HEK293 (cell line): ENCODE measurements around the gene OBSL1.

Experiments used
- BCL11B ChIP-seq: fragments of 450-650 bp; formaldehyde crosslinking; IDR thresholded peaks from 2 replicates; pipeline ENCODE4 v1.5.1; 2016; ENCODE audit warnings: low read depth, missing biosample characterization, missing genetic modification characterization
- HOXC10 ChIP-seq: sonication (generic); formaldehyde crosslinking; IDR thresholded peaks from 2 replicates; pipeline ENCODE4 v1.8.1; 2023; ENCODE audit warnings: mild to moderate bottlenecking, missing genetic modification reagents
- HOXD13 ChIP-seq: sonication (generic); formaldehyde crosslinking; IDR thresholded peaks from 2 replicates; pipeline ENCODE4 v1.8.0; 2022; ENCODE audit warnings: missing genetic modification reagents, borderline replicate concordance
- KLF10 ChIP-seq: fragments of 450-650 bp; IDR thresholded peaks from 2 replicates; pipeline ENCODE4 v1.5.1; 2018; ENCODE audit warnings: missing biosample characterization, mild to moderate bottlenecking, missing genetic modification characterization
- KLF7 ChIP-seq: fragments of 450-650 bp; formaldehyde crosslinking; IDR thresholded peaks from 2 replicates; pipeline ENCODE4 v1.5.1; 2016; ENCODE audit warnings: missing biosample characterization, missing genetic modification characterization, borderline replicate concordance
- OVOL3 ChIP-seq: fragments of 450-650 bp; formaldehyde crosslinking; IDR thresholded peaks from 2 replicates; pipeline ENCODE4 v1.5.1; 2016; ENCODE audit warnings: missing biosample characterization, missing genetic modification characterization
- SCRT2 ChIP-seq: fragments of 450-650 bp; formaldehyde crosslinking; IDR thresholded peaks from 2 replicates; pipeline ENCODE4 v1.5.1; 2016; ENCODE audit warnings: missing biosample characterization, missing genetic modification characterization
- TRIM28 ChIP-seq: IDR thresholded peaks from 2 replicates; pipeline ENCODE4 v1.6.1; 2011; ENCODE audit warnings: low read length, control low read depth, borderline replicate concordance
- YY2 ChIP-seq: fragments of 450-650 bp; formaldehyde crosslinking; IDR thresholded peaks from 2 replicates; pipeline ENCODE4 v1.5.1; 2016; ENCODE audit warnings: missing biosample characterization, missing genetic modification characterization
- ZBTB21 ChIP-seq: fragments of 450-650 bp; formaldehyde crosslinking; IDR thresholded peaks from 2 replicates; pipeline ENCODE4 v1.5.1; 2017; ENCODE audit warnings: missing biosample characterization, missing genetic modification characterization
- ZBTB48 ChIP-seq: fragments of 450-650 bp; formaldehyde crosslinking; IDR thresholded peaks from 2 replicates; pipeline ENCODE4 v1.5.1; 2016; ENCODE audit warnings: missing biosample characterization, missing genetic modification characterization
- ZBTB7A ChIP-seq: fragments of 450-650 bp; formaldehyde crosslinking; IDR thresholded peaks from 2 replicates; pipeline ENCODE4 v1.5.1; 2016; ENCODE audit warnings: low read depth, missing biosample characterization, missing genetic modification characterization
- ZFHX2 ChIP-seq: fragments of 450-650 bp; formaldehyde crosslinking; conservative IDR thresholded peaks from 2 replicates; pipeline ENCODE4 v1.5.1; 2016; ENCODE audit warnings: missing biosample characterization, missing genetic modification characterization
- ZNF10 ChIP-seq: fragments of 450-650 bp; formaldehyde crosslinking; IDR thresholded peaks from 2 replicates; pipeline ENCODE4 v1.5.1; 2017; ENCODE audit warnings: missing biosample characterization, missing genetic modification characterization
- ZNF16 ChIP-seq: fragments of 450-650 bp; formaldehyde crosslinking; IDR thresholded peaks from 2 replicates; pipeline ENCODE4 v1.5.1; 2016; ENCODE audit warnings: low read depth, missing biosample characterization, missing genetic modification characterization
- ZNF184 ChIP-seq: fragments of 450-650 bp; IDR thresholded peaks from 2 replicates; pipeline ENCODE4 v1.5.1; 2018; ENCODE audit warnings: missing biosample characterization, mild to moderate bottlenecking, missing genetic modification characterization
- ZNF341 ChIP-seq: fragments of 450-650 bp; formaldehyde crosslinking; IDR thresholded peaks from 2 replicates; pipeline ENCODE4; 2016; ENCODE audit warnings: low read depth, missing biosample characterization, missing genetic modification characterization
- ZNF501 ChIP-seq: fragments of 450-650 bp; formaldehyde crosslinking; IDR thresholded peaks from 2 replicates; pipeline ENCODE4 v1.5.1; 2016; ENCODE audit warnings: missing biosample characterization, missing genetic modification characterization
- ZNF558 ChIP-seq: fragments of 450-650 bp; formaldehyde crosslinking; IDR thresholded peaks from 2 replicates; pipeline ENCODE4 v1.5.1; 2016; ENCODE audit warnings: missing biosample characterization, missing genetic modification characterization
- ZNF561 ChIP-seq: fragments of 450-650 bp; IDR thresholded peaks from 2 replicates; pipeline ENCODE4 v1.5.1; 2018; ENCODE audit warnings: missing biosample characterization, missing genetic modification characterization, borderline replicate concordance
- ZNF600 ChIP-seq: fragments of 450-650 bp; formaldehyde crosslinking; IDR thresholded peaks from 2 replicates; pipeline ENCODE4 v1.5.1; 2016; ENCODE audit warnings: missing biosample characterization, missing genetic modification characterization
- ZNF624 ChIP-seq: fragments of 450-650 bp; formaldehyde crosslinking; IDR thresholded peaks from 2 replicates; pipeline ENCODE4 v1.5.1; 2017; ENCODE audit warnings: missing biosample characterization, missing genetic modification characterization
- ZNF677 ChIP-seq: fragments of 450-650 bp; IDR thresholded peaks from 2 replicates; pipeline ENCODE4 v1.5.0; 2018; ENCODE audit warnings: missing biosample characterization, mild to moderate bottlenecking, missing genetic modification characterization, moderate library complexity
- ZNF768 ChIP-seq: fragments of 450-650 bp; formaldehyde crosslinking; IDR thresholded peaks from 2 replicates; pipeline ENCODE4 v1.5.1; 2018; ENCODE audit warnings: missing biosample characterization, mild to moderate bottlenecking, missing genetic modification characterization
- ZNF843 ChIP-seq: fragments of 450-650 bp; formaldehyde crosslinking; IDR thresholded peaks from 2 replicates; pipeline ENCODE4 v1.5.1; 2016; ENCODE audit warnings: missing biosample characterization, missing genetic modification characterization
- TF ChIP-seq, protein P1 (sequence below): fragments of 450-650 bp; formaldehyde crosslinking; IDR thresholded peaks from 2 replicates; pipeline ENCODE4 v1.5.1; 2016; ENCODE audit warnings: missing biosample characterization, missing genetic modification characterization, borderline replicate concordance
- TF ChIP-seq, protein P2 (sequence below): fragments of 450-650 bp; formaldehyde crosslinking; IDR thresholded peaks from 2 replicates; pipeline ENCODE4 v1.5.1; 2016; ENCODE audit warnings: missing biosample characterization, missing genetic modification characterization
- TF ChIP-seq, protein P3 (sequence below): fragments of 450-650 bp; formaldehyde crosslinking; IDR thresholded peaks from 2 replicates; pipeline ENCODE4 v1.5.1; 2016; ENCODE audit warnings: missing biosample characterization, missing genetic modification characterization
- TF ChIP-seq, protein P4 (sequence below): fragments of 450-650 bp; formaldehyde crosslinking; IDR thresholded peaks from 2 replicates; pipeline ENCODE4 v1.5.1; 2017; ENCODE audit warnings: missing biosample characterization, missing genetic modification characterization
- TF ChIP-seq, protein P5 (sequence below): IDR thresholded peaks from 2 replicates; pipeline ENCODE4 v1.6.1; 2011; ENCODE audit warnings: mild to moderate bottlenecking, low read depth, low read length, borderline replicate concordance

The OBSL1 gene

DNA sequence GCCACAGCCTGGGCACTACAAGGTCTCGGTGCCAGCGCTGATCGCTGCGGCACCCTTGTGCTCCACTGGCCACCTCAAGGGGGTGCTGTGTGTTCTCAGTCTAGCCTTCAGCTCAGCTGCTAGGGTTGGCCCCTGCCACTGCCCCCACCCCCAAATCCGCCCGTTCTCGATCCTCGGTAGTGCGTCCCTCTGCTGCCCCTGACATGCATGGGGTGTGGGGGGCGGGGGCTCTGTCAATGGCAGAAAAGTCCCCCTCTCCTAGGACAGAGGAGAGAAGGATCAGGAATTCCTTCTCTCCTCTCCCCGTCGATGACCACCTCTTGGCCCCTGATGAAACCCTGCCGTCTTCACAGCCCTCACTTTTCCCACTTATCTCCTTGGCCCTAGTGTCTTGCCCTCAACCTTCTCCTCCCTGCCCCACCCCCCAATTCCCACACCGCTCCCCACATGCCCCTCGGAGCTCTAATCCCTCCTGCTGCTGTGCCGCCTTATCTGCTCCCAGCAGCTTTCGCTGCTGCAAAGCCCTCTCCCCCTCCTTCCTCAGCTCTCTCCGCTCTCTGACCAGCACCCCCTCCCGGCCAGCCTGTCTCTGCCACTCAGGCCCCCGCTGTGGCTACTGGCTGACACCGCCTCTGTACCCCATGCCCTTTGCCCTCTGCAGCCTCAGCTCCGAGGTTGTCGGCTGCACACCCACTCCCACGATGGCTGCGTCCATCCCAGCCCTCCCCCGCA, 61.4 kb downstream of the OBSL1 start (continued):
- TF ChIP-seq, protein P1, sequence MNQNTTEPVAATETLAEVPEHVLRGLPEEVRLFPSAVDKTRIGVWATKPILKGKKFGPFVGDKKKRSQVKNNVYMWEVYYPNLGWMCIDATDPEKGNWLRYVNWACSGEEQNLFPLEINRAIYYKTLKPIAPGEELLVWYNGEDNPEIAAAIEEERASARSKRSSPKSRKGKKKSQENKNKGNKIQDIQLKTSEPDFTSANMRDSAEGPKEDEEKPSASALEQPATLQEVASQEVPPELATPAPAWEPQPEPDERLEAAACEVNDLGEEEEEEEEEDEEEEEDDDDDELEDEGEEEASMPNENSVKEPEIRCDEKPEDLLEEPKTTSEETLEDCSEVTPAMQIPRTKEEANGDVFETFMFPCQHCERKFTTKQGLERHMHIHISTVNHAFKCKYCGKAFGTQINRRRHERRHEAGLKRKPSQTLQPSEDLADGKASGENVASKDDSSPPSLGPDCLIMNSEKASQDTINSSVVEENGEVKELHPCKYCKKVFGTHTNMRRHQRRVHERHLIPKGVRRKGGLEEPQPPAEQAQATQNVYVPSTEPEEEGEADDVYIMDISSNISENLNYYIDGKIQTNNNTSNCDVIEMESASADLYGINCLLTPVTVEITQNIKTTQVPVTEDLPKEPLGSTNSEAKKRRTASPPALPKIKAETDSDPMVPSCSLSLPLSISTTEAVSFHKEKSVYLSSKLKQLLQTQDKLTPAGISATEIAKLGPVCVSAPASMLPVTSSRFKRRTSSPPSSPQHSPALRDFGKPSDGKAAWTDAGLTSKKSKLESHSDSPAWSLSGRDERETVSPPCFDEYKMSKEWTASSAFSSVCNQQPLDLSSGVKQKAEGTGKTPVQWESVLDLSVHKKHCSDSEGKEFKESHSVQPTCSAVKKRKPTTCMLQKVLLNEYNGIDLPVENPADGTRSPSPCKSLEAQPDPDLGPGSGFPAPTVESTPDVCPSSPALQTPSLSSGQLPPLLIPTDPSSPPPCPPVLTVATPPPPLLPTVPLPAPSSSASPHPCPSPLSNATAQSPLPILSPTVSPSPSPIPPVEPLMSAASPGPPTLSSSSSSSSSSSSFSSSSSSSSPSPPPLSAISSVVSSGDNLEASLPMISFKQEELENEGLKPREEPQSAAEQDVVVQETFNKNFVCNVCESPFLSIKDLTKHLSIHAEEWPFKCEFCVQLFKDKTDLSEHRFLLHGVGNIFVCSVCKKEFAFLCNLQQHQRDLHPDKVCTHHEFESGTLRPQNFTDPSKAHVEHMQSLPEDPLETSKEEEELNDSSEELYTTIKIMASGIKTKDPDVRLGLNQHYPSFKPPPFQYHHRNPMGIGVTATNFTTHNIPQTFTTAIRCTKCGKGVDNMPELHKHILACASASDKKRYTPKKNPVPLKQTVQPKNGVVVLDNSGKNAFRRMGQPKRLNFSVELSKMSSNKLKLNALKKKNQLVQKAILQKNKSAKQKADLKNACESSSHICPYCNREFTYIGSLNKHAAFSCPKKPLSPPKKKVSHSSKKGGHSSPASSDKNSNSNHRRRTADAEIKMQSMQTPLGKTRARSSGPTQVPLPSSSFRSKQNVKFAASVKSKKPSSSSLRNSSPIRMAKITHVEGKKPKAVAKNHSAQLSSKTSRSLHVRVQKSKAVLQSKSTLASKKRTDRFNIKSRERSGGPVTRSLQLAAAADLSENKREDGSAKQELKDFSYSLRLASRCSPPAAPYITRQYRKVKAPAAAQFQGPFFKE (tag by site-specific recombination), result no peak
- TF ChIP-seq, protein P2, sequence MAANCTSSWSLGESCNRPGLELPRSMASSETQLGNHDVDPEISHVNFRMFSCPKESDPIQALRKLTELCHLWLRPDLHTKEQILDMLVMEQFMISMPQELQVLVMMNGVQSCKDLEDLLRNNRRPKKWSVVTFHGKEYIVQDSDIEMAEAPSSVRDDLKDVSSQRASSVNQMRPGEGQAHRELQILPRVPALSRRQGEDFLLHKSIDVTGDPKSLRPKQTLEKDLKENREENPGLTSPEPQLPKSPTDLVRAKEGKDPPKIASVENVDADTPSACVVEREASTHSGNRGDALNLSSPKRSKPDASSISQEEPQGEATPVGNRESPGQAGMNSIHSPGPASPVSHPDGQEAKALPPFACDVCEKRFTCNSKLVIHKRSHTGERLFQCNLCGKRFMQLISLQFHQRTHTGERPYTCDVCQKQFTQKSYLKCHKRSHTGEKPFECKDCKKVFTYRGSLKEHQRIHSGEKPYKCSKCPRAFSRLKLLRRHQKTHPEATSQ (tag by site-specific recombination), result peak; percentile 15; the same call in 1 of the 2 replicates
- TF ChIP-seq ZNF843, result no peak
- TF ChIP-seq, protein P3, sequence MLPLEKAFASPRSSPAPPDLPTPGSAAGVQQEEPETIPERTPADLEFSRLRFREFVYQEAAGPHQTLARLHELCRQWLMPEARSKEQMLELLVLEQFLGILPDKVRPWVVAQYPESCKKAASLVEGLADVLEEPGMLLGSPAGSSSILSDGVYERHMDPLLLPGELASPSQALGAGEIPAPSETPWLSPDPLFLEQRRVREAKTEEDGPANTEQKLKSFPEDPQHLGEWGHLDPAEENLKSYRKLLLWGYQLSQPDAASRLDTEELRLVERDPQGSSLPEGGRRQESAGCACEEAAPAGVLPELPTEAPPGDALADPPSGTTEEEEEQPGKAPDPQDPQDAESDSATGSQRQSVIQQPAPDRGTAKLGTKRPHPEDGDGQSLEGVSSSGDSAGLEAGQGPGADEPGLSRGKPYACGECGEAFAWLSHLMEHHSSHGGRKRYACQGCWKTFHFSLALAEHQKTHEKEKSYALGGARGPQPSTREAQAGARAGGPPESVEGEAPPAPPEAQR (tag by site-specific recombination), result 0 out of 2 replicates have a peak, but pooled peaks have one; percentile 46
- TF ChIP-seq, protein P4, sequence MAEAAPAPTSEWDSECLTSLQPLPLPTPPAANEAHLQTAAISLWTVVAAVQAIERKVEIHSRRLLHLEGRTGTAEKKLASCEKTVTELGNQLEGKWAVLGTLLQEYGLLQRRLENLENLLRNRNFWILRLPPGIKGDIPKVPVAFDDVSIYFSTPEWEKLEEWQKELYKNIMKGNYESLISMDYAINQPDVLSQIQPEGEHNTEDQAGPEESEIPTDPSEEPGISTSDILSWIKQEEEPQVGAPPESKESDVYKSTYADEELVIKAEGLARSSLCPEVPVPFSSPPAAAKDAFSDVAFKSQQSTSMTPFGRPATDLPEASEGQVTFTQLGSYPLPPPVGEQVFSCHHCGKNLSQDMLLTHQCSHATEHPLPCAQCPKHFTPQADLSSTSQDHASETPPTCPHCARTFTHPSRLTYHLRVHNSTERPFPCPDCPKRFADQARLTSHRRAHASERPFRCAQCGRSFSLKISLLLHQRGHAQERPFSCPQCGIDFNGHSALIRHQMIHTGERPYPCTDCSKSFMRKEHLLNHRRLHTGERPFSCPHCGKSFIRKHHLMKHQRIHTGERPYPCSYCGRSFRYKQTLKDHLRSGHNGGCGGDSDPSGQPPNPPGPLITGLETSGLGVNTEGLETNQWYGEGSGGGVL (tag by site-specific recombination), result peak; percentile 61
- TF ChIP-seq ZBTB7A (tag by site-specific recombination), result no peak
- TF ChIP-seq ZNF558 (tag by site-specific recombination), result no peak
- TF ChIP-seq ZNF184, result no peak
- no peak for TF ChIP-seq KLF7 (tag by site-specific recombination)
- peak; percentile 19; the same call in 1 of the 2 replicates for TF ChIP-seq ZNF501 (tag by site-specific recombination)
- no peak for TF ChIP-seq YY2
- TF ChIP-seq OVOL3, result no peak
- no peak for TF ChIP-seq KLF10 (tag by site-specific recombination)
- TF ChIP-seq ZBTB21 (tag by site-specific recombination), result no peak
- TF ChIP-seq ZNF10, result no peak
- peak; percentile 84 for TF ChIP-seq ZNF341 (tag by site-specific recombination)
- 0 out of 2 replicates have a peak, but pooled peaks have one; percentile 56 for TF ChIP-seq ZBTB48
- TF ChIP-seq HOXD13 (CRISPR knock-in tag), result no peak
- TF ChIP-seq TRIM28, result no peak
- no peak for TF ChIP-seq ZNF600 (tag by site-specific recombination)
- TF ChIP-seq SCRT2, result no peak
- no peak for TF ChIP-seq BCL11B (tag by site-specific recombination)
- no peak for TF ChIP-seq ZNF561
- TF ChIP-seq ZNF16, result no peak
- TF ChIP-seq ZNF768 (tag by site-specific recombination), result no peak; the same call in 1 of the 2 replicates
- TF ChIP-seq HOXC10 (CRISPR knock-in tag), result no peak
- no peak for TF ChIP-seq ZNF624 (tag by site-specific recombination)
- peak; percentile 77 for TF ChIP-seq ZFHX2 (tag by site-specific recombination)
- TF ChIP-seq, protein P5, sequence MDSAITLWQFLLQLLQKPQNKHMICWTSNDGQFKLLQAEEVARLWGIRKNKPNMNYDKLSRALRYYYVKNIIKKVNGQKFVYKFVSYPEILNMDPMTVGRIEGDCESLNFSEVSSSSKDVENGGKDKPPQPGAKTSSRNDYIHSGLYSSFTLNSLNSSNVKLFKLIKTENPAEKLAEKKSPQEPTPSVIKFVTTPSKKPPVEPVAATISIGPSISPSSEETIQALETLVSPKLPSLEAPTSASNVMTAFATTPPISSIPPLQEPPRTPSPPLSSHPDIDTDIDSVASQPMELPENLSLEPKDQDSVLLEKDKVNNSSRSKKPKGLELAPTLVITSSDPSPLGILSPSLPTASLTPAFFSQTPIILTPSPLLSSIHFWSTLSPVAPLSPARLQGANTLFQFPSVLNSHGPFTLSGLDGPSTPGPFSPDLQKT, result no peak
- TF ChIP-seq ZNF677, result no peak
